GM12864 (cell line): ENCODE results near the gene SARDH.

ENCODE experiments used
- DNase-seq: peaks from one replicate; pipeline ENCODE4 v3.0.0-alpha.2; 2011; ENCODE audit warnings: low read depth
- H3K4me3 ChIP-seq: 2 replicates; pipeline ENCODE4 v1.5.1; 2011; ENCODE audit warnings: mild to moderate bottlenecking, low read depth, low read length, control low read depth
- TF ChIP-seq, protein P1 (sequence below): IDR thresholded peaks from 2 replicates; pipeline ENCODE4 v1.5.1; 2011; ENCODE audit warnings: low read depth, mild to moderate bottlenecking, moderate library complexity, low read length, control low read depth, inconsistent platforms; ENCODE audit errors: missing control alignments

The SARDH gene

DNA sequence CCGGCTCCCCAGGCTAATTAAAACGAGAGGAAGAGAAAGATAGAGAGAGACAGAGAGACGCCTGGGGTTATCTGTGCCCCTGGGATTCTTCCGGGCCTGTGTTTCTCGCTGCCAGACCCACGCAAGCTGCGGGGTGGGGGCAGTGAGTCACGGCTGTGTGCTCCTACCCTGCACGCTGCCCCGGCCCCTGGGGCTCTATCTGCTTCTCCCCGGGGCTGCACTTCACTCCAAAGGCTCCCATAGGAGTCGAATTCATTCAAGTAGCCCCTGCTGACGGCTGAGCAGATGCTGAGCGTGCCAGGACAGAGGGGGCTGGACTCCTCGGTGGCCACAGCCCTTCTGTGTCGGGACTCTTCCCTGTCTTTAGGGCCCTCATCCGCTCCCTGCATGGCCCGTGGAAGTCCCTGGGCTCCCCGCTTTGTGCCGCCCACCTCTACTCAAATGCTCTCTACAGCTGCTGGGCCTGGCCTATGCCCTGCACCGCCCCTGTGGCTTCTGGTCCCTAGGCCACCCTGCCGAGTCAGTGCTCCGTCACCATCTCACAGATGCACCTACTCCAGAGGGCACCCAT lies 22.8 kb downstream of the SARDH start:
- no peak for DNase-seq
- TF ChIP-seq, protein P1, sequence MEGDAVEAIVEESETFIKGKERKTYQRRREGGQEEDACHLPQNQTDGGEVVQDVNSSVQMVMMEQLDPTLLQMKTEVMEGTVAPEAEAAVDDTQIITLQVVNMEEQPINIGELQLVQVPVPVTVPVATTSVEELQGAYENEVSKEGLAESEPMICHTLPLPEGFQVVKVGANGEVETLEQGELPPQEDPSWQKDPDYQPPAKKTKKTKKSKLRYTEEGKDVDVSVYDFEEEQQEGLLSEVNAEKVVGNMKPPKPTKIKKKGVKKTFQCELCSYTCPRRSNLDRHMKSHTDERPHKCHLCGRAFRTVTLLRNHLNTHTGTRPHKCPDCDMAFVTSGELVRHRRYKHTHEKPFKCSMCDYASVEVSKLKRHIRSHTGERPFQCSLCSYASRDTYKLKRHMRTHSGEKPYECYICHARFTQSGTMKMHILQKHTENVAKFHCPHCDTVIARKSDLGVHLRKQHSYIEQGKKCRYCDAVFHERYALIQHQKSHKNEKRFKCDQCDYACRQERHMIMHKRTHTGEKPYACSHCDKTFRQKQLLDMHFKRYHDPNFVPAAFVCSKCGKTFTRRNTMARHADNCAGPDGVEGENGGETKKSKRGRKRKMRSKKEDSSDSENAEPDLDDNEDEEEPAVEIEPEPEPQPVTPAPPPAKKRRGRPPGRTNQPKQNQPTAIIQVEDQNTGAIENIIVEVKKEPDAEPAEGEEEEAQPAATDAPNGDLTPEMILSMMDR, result no peak
- no peak overlapping the region for H3K4me3 ChIP-seq

GRCh38 chr9:133714606-133715294 lies 23.4 kb downstream of the SARDH start:
- no peak for DNase-seq
- TF ChIP-seq, protein P1, result no peak
- H3K4me3 ChIP-seq, result no peak overlapping the region

GRCh38 chr9:133713960-133714495 lies 24.1 kb downstream of the SARDH start:
- no peak for DNase-seq
- TF ChIP-seq, protein P1, result no peak
- H3K4me3 ChIP-seq, result no peak overlapping the region

DNA sequence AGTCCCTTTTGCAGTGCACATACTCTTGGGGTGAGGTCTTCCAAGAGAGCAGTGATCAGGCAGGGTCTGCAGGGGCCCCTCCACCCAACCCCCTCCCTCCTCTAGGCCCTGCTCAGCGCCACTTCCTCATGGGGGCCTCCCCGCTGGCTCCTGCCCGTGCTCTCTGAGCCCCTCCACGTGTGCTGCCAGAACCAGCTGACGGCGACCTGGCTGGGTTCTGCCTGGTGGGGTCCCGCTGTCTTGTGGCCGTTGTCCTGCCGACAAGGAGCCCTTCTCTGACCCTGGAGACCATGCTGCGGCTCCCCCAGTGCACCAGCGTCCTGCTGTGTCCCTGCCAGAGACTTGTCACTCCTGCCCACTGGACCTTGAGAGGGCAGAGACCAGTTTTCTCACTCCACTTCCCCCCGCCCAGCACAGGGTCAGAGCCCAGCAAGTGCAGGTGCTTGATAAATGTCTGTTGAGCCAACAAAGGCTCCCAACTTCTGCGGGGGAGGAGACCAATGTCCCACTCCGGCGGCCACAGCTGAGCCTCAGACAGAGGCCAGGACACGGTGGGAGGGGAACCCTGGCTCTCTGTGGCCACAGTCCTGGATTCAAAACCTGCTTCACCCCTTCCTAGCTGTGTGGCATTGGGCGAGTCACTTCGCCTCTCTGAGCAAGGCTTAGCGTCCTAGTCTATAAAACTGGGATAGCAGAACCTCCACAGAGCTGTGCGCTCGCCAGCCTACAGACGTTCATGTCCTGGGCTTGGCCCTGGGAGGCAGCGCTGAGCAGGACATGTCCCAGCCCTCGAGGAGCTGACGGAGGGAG lies 24.8 kb downstream of the SARDH start:
- TF ChIP-seq, protein P1, result no peak

DNA sequence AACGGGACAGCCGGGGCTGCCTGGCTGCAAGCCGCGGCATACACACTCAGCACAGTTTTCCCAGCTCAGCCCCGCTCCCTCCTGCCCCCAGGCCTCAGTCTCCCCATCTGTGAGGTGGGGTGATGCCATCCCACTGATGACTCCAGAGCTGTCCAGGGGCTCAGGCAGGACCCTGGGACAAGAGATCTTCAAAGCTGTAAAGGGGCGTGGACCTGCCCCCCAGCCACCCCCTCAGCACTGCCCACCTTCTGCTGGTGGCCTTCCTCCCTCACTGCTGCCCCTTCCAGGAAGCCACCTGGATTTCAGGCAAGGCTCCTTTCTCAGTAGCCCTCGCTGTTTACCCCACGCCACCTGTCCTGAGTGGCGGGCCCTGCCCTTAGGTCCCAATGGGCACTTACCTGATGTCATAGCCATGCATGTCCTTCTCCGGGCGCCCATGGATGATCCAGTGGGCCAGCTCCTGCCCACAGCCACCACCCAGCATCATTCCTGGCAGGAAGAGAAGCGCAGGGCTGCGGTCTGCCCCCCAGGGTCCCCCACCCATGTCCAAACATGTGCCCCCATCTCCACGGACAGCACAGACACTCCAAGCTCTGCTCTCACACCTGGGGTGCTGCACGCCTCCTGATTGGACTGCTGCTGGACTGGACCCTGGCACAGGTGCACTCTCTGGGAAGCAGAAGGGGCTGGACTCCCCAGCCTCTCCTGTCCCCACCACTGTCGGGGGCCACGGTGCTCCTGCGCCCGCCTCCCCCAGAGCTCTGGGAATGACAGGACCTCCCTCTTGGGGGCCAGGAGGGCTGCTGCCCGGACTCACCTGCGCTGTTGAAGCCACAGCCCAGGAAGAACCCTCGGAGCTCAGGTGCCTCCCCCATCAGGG lies 25.7 kb downstream of the SARDH start:
- H3K4me3 ChIP-seq, result no peak overlapping the region
- no peak for DNase-seq
- TF ChIP-seq, protein P1, result no peak

More for the DNA sequence above, 24.8 kb downstream of the SARDH start:
- DNase-seq, result no peak
- H3K4me3 ChIP-seq, result no peak overlapping the region
